ENCODE results near the gene ARL6IP5. TPM values are rescaled to one million over a fixed set of nuclear protein-coding genes. Genes with fewer than 3 reads are reported as not detected.

The ARL6IP5 gene
- total RNA-seq, 1 donor, result 177 TPM

DNA sequence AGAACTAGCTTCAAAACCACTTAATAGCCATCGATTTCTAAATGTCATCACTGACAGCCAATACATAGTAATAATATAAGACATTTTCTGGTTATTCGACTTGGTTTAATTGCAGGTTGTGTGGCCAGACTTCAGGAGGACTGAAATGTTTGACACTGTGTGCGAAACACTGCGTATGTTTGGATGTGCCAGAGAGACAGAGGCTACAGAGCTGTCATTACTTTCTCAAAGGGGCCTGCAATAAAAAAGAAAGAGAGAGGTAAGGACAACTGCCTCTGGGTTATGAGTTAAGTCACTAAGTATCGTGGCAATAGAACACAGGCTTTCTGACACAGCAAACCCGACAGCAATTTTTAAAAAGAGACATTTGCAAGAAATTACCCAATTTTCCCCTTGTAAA lies 36.8 kb downstream of the ARL6IP5 start:
- TF ChIP-seq, protein P1, sequence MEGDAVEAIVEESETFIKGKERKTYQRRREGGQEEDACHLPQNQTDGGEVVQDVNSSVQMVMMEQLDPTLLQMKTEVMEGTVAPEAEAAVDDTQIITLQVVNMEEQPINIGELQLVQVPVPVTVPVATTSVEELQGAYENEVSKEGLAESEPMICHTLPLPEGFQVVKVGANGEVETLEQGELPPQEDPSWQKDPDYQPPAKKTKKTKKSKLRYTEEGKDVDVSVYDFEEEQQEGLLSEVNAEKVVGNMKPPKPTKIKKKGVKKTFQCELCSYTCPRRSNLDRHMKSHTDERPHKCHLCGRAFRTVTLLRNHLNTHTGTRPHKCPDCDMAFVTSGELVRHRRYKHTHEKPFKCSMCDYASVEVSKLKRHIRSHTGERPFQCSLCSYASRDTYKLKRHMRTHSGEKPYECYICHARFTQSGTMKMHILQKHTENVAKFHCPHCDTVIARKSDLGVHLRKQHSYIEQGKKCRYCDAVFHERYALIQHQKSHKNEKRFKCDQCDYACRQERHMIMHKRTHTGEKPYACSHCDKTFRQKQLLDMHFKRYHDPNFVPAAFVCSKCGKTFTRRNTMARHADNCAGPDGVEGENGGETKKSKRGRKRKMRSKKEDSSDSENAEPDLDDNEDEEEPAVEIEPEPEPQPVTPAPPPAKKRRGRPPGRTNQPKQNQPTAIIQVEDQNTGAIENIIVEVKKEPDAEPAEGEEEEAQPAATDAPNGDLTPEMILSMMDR (IDR thresholded peaks at IDR 0.05; ENCODE audit: insufficient read depth, low read length), result no peak
- H3K4me3 ChIP-seq (ENCODE audit: low read depth, low read length), result no peak overlapping the region
- no peak for DNase-seq (ENCODE audit: low read depth)

DNA sequence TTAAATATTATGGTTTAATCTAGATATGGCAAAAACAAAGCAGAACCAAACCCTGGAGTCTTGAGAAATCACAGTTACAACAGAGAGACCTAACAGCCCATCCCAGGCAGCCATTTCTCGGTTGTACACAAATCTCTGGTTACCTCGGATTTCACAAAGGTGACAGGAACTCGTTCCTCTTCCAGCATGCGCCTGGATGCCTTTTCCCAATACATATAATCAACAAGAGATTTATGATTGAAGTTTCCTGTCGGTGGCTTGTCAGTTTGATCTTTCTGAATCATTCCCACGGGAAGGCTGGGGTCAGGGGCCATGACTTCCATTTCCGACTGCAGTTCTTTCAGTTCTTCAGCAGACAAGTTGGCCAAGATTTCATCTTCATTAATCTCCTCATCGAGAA lies 37.2 kb downstream of the ARL6IP5 start:
- DNase-seq (ENCODE audit: low read depth), result no peak
- no peak overlapping the region for H3K4me3 ChIP-seq (ENCODE audit: low read depth, low read length)
- TF ChIP-seq, protein P1 (IDR thresholded peaks at IDR 0.05; ENCODE audit: insufficient read depth, low read length), result no peak

DNA sequence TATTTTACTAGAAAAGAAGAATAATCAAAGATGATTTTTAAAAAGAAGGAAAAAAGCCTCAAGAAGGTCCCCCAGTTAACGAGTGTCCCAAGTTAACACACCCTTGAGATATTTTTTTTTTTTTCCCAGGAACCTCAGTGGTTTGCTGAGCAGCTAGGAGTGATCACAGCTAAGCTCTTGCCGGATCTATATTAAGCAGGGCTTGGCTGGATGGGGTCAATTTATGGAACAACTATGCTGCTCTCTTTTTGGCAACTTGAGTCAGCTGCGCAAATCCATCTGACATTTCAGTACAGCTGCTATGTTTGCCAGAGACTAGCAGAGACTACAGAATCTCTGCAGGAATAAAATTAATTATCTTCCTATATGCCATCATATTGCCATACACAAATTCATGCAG lies 37.7 kb downstream of the ARL6IP5 start, which contains the start of gene LMOD3:
Gene LMOD3 (minus strand): TSS at position 193 of the 400 bp plus-strand sequence. CDS start 209 bp downstream, outside the sequence.
- TF ChIP-seq, protein P1 (IDR thresholded peaks at IDR 0.05; ENCODE audit: insufficient read depth, low read length), result no peak
- H3K4me3 ChIP-seq (ENCODE audit: low read depth, low read length), result no peak within 1 kb of the TSS
- DNase-seq (ENCODE audit: low read depth), result no peak

DNA sequence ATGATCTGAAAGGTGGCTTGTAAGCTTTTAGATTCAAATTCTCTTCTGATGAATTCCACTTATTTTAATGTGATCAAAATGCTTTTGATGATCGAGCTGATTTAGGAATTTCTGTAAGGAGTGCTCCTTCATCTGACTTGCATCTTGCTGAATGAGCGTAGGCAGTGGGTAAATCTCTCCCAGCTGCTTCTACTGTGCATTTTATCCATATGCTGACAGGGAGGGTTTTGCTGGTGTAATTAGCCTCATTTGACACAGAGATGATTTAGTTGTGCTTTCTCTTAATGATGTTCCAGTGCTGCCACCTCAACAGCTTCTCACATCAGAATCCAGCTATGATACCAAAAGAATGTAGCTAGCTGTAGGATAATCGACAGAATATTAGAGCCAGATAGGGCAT lies 41.5 kb downstream of the ARL6IP5 start:
- DNase-seq (ENCODE audit: low read depth), result no peak
- TF ChIP-seq, protein P1 (IDR thresholded peaks at IDR 0.05; ENCODE audit: insufficient read depth, low read length), result no peak
- no peak overlapping the region for H3K4me3 ChIP-seq (ENCODE audit: low read depth, low read length)

DNA sequence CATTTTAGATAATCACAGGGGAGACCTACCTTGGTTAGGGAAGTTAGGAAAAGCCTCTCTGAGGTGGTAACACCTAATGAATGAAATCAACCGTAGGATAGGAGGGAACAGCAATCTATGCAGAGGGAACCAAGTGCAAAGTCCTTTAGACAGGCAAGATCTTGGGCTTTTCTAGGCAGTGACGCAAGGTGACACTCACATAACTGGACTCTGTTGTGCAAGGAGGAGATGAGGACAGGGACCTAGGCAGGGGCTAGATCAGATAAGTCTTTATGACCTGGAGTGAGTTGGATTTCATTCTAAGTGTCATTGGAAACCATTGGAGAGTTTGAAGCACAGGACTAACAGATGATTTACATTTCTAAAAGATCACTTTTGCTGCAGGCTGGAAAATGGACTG lies 42.3 kb downstream of the ARL6IP5 start:
- TF ChIP-seq, protein P1 (IDR thresholded peaks at IDR 0.05; ENCODE audit: insufficient read depth, low read length), result no peak
- DNase-seq (ENCODE audit: low read depth), result no peak
- H3K4me3 ChIP-seq (ENCODE audit: low read depth, low read length), result no peak overlapping the region

DNA sequence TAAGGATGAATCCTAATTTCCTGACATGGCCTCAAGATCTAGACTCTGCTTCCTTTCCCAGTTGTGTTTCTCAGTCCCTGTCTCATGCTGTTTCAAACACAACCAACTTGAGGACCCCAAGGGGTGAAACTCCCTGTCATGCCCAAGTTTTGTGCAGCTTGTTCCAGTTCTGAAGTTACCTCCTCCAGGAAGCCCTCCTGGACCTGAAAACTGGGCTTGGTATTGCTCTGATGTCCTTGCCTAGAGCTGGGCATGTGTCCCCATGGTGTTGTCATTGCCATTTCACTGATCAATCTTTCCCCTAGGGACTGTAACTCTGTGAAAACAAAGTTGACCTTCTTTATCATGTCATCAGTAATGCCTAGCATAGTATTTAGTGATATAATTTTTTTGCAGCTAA lies 43.8 kb downstream of the ARL6IP5 start:
- TF ChIP-seq, protein P1 (IDR thresholded peaks at IDR 0.05; ENCODE audit: insufficient read depth, low read length), result no peak
- no peak overlapping the region for H3K4me3 ChIP-seq (ENCODE audit: low read depth, low read length)
- no peak for DNase-seq (ENCODE audit: low read depth)

DNA sequence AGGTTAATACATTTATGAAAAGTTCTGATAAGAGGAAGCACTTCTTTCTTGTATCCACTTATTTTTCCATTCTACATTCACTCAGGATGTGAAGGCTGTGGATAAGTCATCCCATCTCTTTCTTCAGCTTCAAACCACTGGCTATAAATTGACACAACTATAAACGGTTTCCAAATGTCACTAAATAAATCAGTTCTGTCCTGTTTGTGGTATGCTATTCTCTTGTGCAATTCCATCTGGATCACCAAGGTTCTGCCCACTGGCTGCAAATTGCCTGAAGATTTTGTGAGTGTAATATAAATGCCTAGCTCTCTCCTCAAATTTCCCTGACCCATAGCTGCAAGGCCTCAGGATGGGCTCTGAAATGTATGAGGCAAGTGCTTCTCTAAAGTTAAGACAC lies 44.8 kb downstream of the ARL6IP5 start:
- TF ChIP-seq, protein P1 (IDR thresholded peaks at IDR 0.05; ENCODE audit: insufficient read depth, low read length), result no peak
- DNase-seq (ENCODE audit: low read depth), result no peak

More for the DNA sequence above, 44.8 kb downstream of the ARL6IP5 start:
- H3K4me3 ChIP-seq (ENCODE audit: low read depth, low read length), result no peak overlapping the region

All from fibroblast of the aortic adventitia (primary cell).